HG02642 (cell line): ENCODE results near the gene AMOT.

Experiments used
- ATAC-seq: cut with Tn5 transposase; IDR thresholded peaks from one replicate; pipeline ENCODE4 v1.9.1; 2021; ENCODE audit warnings: mild to moderate bottlenecking; ENCODE audit not compliant: unreplicated experiment, poor library complexity

The AMOT gene

DNA sequence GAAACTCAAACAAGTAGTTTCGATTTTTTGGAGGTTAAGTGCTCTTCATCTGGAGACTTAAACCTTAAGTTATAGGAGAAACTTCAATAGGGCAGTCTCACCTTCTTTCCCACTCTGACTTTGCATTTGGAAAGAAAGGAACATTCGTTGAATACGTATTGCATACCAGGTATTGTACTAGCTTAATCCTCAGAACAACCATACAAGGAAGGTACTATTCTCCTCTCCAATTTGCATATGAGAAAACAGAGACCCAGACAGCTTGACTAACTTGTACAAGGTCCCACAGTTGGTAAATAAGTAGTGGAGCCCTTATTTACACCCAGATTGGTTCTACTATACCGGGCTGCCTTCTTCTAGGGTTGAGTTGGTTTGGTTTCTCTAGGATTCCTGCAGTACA is 32.6 kb downstream of the AMOT start:
- ATAC-seq = no peak

DNA sequence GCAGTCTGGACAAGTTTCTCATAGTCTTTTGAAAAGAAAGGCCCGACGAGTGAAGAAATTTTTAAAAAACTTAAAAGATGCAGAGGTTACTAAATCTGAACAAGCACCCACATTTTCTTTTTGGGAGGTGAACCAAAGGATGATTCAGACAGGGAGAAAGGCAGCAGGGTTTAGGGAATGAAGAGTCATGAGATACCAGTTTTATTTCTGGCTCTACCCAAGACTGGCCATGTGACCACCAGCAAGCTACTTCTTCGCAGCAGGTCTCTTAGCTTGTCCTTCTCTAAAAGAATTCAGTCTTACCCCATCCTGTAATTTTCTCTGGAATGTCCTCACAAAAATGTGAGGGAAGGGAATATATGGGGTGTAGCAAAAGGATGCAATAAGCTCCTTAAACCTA is 37.6 kb downstream of the AMOT start:
- ATAC-seq = no peak

DNA sequence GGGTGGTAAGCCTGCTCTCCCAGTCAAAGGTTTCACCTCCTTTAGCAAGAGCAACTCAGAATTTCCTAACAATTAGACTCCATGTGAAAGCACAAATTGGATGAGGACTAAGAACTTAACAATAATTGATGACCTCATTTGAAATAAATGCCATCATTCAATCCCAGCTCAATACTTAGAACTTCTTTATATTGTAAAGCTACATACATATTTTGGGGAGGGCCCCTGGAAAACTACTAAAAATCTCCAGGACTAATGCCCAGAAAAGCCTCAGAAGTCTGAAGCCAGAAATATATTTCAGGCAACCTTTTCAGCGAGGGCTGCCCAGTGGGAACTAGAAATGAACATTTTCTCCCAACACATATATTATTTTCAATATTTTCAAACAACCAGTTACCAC is 38.1 kb downstream of the AMOT start:
- no peak for ATAC-seq

DNA sequence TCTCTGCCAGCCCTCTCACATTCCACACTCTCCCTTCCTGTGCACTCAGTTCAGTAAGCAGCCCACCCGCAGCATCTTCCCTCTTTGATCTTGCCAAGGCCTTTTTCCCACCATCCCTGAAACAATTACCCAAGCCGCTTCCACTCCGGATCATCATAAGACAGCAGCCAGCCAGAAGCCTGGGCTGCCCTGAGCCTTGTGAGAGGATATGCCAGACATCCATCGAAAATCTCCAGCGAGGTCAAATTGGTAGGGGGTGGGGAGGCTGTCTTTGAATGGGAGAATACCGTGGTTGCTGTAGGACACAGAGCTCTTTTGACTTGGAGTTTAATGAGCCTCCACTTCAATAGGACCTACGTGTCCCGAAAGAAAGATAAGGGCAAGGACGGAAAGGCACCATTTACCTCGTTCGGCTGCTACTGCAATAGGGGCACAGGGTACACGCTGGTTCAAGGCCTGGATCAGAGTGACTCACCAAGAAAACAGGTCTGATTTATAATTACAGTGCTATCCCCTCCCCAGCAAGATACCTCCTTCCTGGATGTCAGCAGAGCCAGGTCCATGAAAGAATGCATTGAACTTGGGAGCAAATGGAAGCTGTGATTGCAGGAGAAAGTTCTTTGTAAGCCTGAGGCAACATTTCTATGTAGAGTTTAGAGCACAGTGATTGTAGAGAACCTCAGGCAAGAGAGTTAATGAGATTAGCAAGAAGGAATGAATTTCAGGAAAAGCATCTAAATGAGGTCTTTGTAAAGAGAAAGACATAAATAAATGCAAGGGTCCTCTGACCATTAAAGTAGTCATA is 39.5 kb downstream of the AMOT start:
- no peak for ATAC-seq

DNA sequence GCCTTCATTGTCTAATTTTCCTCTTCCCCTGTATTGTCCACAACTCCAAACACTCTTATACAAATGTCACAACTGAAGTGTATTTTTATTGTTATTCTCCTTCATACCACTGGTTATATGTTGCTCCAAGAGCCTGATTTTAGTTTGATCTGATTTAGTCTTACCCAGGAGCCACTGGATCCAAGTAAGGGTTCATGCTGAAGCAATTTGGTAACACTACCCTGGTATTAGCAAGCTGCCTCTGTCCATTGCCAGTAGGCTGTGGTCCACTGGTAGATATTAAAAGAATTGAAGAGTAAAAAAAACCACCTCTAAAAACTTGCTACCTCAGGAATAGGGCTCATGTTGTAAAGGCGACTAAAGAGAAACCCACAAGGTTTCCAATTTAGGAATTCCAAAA is 41.2 kb downstream of the AMOT start:
- no peak for ATAC-seq

DNA sequence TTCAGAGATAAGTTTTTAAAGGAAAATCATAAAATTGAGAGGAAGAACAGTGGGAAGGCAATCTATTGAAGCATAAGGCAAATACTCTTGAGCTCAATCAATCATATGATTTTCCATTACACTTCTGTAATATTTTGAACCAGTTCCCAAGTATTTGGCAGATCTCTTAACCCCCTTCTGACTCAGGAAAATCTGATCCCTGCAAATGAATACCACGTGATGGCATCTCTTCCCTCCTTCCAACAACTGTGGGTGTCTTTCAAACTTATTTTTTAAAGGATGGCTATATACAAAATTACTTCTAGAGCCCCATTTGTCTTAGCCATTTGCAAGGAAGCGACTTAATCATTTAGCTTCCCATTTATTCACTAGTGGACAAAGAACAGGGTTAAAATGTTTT is 41.9 kb downstream of the AMOT start:
- ATAC-seq = no peak

DNA sequence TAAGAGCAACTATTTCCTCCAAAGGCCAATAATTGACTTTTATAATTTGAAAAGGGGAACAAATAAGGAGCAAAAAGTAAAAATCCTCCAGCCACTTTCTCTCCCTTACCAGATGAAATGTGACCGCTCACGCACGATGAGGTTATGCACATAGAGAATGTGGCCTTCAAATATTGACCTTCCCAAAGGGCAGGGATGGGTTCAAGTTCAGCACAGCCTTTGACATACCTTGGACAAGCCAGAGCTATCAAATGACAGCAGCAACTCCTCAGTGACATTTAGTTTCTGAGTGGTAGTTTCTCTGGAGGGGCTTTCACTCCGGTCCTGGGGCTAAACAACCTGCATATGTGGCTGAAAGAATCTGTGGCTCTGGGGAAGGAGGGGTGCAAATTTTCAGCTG is 50.7 kb downstream of the AMOT start:
- ATAC-seq = no peak

DNA sequence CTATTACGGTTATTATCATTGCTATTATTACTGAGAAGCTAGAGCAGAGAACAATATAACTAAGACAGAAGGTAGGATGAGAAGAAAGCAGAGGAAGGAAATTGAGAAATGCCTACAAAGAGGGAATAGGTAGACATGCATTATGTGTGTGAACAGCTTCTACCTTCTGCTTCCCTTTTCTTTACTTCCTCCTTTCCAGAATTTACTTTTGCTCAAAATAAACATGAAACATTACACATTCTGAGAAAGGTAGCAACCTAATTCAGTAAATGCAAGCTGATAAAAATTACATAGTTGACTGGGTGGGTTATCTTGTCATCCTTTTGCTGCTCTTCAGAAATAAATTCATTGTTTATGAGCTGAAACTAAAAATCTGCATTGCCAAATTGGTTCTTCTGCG is 54.6 kb downstream of the AMOT start:
- no peak for ATAC-seq

DNA sequence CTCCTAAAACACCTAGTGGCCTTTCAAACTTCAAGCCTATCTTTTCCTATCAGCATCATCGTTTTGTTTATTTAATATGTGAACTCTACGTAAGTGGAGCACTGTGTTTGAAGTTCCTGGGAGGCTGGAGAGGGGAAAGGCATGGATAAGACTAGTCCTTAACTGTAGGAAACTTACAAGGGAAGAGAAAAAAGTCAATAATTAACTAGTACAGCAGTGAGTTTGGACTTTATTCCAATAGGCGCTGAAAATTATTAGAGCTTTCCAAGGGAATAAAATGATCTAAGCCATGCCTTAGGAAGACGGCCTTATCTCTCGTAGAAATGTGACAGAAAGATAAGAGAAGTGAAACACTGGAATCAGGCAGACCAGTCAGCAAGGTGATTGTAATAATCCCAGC is 55.3 kb downstream of the AMOT start:
- no peak for ATAC-seq

DNA sequence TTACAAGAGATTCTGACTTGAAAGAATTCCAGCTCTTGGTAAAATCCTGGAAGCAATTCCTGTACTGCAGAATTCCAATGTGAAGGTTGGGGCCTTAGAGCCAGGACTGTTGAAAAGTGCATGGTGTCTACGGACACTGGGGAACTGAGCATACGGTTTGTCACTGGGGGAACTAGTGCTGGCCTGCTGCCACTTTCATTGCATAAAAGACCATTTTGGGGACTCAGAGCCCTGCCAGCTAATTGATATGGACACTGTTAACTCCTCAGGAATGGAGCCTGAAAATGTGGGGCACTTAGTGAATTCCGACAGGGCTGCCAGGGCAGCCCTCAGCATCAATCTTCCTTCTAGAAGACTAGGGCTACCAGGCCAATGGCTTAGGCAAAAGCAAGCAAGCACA is 55.9 kb downstream of the AMOT start:
- ATAC-seq = no peak

DNA sequence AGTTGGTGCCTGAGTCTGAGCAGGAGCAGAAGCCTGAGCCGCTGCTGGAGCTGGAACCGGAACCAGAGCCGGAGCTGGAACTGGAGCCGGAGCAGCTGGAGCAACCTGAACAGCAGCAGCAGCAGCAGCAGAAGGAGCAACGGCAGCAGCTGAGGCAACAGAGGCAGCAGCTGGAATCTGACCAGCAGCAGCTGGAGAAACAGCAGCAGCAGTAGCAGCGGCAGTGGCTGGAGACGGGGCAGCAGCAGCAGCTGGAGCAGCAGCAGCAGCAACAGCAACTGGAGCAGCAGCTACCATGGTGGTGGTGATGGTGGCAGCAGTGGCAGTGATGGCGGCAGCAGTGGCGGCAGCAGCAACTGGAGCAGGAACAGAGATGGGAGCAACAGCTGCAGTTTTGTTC is 61.5 kb downstream of the AMOT start:
- no peak for ATAC-seq

DNA sequence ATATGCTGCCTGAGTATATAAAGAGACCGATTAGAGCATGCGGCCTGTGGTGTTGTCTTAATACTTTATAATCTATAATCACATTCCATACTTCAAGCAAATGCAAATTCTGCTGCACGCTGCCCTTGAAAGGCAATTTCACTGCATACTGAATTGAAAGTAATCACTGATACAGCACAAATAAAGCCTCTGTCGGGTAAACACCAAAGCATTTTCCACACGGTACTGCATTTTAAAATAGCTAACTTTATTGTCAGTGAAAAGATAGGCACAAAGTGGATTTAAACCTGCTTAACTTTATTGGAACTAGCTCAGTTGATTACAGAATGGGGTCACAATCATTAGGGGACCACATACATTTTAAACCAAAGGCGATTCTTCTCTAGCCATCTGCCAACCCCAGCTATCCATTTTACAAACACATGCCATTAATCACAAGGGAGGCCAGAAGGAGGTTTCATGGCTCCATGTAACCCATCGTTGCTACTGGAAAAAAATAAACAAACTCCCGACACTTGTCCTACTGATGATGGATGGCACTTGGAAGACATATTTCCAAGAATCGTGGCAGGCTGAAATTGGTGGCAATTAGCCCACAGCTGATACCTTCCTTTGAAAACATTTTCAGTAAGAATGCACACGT is 65.9 kb downstream of the AMOT start:
- no peak for ATAC-seq

DNA sequence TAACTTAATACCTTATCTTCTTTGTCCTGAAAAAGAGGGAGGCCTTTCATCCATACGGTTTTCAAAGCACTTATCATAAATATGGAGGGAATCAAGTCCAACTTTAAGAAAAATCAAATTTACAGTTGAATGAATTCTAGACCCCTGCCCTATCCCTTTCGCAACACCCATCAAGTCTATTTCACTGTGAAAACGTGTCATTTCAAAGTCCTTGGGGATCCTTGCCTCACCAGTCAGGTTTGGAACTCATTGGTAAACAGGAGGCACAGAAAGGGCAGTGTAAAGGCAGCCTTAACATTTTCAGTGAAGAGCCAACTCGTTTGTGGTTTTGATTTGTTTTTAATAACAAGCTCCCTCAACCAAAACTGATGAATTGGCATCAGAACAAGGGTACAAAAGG is 66.5 kb downstream of the AMOT start:
- ATAC-seq = no peak

DNA sequence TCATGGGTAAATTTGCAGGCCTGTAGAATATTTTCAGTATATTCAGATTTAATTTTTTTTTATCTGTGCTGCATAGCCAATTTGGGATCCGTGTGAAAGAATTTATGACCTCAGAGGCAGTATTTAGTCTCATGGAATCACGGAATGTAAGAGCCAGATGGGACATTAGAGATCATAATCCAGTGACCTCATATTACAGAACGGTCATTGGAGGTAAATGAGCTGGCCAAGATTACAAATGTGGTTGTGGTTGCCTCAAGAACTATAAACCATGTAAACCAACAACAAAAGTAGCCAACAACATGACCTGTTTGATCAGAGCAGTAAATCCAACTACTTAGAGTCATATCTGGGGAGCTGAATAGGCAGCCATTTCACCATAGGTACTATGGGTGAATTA is 71.6 kb downstream of the AMOT start:
- no peak for ATAC-seq

DNA sequence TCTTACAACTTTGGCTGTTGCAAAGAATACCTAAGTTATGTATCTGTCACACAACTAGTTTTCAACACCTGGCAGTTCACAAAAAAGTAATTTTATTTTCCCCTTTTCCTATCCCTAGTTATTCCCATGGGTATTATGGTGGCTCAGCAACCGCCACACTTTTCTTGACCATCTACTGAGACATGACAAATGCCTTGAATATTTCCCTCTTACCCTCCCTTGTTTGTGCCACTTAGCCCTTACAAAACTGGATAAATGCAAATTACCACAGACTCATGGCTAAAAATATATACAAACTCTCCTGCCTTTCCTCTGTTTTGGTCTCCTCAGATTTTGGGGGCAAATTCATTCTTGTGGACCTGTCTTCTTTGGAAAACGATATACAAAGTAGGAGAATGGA is 72.1 kb downstream of the AMOT start:
- no peak for ATAC-seq

DNA sequence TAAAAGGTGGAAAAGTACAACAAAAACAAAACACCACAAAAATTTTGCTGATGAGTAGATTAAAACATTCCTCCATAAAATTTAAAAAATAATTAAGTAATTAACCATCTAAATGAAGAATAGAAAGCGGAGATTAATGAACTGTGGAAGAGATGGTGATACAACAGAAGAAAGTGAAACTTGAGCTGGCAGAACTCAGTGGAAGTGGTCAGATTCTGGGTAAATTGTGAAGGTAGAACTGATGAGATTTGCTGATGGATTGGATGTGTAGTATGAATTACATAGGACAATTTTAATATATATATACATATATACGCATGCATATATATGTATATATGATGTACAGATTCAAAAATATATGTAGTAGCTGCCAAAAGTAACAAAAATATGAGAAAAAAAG is 73.9 kb downstream of the AMOT start:
- no peak for ATAC-seq

DNA sequence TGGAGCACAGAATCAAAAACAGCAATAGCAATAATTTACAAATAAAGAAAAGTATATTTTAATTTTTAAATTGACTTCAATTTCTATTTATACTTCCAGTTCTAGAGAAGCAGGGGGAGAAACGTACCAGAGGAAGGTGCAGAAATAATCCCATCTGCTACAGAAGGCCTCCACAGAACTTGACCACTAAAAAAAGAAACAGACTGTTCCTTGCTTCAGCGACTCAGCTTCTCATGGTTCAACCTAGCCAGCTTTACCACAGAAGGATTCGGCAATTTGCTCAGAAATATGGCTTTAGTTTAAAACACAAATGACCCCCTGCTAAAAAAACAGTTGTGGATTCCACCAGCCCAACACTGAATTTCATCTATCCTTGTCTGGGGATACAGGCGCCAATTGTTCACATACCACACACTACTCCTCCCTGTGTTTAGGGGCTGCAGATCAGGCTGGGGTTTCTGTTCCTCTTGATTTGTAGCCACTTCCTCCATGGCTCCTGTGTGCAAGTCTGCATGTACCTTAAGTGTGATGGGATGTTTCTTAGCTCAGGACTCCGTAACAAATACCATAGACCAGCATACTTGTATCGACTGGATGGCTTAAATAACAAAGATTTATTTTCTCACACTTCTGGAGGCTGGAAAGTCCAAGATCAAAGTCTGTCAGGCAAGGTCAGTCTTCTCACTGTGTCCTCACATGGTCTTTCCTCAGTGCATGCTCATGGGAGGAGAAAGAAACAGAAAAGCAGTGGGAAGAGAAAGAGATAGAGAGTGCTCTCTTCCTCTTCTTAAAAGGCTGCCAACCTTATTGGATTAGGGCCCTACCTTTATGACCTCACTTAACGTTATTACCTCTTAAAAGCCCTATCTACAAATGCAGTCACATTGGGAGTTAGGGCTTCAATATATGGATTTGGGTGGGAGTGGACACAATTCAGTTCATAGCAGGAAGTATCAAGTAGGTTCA is 79.1 kb downstream of the AMOT start:
- ATAC-seq = peak; percentile 89

DNA sequence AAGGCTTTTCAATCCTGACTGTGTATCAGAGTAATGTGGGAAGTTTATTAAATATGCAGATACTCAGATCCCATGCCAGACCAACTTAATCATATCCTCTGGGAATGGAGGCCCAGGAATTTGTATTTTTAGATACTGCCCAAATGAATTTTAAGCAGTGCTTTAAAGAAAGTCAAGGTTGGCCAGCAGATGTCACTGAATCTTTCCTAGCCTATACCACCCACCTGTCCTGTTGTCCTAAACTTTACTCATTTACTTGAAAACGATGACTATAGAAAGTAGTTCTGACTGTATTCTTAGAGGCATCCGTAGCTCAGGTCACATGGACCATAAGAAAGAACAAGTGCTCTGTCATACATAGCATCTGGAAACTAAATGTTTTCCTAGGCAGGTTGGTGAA is 79.9 kb downstream of the AMOT start:
- ATAC-seq = peak; percentile 54

DNA sequence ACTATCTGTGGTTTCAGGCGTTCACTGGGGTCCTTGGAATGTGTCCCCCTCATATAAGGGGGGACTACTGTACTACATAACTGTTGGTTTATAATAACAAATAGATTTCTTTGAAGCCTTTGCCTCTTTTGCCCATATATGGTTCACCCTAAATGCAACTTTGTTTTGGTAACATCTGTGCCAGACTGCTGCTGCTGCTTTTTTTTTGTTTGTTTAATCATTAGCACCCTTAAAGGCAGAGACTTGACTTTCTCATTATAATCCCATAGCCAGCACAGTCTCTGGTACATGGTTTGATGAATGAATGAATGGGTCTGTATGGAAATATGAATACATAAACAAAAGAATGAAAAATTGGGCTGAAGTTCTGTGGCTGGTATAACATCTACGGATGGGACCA is 80.7 kb downstream of the AMOT start:
- ATAC-seq = no peak

DNA sequence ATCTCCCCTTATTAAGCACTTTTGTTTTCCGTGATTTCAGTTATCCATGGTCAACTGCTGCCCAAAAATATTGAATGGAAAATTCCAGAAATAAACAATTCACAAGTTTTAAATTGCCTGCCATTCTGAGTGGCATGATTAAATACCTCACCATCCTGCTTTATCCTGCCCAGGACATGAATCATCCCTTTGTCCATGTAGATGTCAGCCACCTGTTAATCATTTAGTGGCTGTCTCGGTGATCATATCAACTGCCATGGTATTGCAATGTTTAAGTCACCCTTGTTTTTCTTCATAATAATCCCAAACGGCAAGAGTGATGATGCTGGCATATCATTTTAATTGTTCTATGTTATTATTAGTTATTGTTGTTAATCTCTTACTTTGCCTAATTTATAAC is 81.1 kb downstream of the AMOT start:
- no peak for ATAC-seq

DNA sequence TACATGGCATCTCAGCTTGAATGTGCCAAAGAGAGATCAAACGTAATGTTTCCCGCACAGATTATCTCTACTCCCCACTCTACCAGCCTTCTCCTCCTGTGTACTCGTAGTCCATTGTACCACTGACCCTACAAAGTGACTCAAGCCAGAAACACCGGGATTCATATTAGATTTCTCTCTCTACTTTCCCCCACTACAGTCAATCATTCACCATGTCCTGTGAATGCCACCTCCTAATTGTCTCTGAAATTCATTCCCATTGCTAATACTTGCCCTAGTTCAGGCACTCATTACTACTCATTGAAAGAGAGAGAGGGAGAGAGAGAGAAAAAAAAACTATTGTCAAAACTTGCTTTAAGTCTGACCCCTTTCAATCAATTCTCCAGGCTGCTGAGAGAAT is 82.7 kb downstream of the AMOT start:
- ATAC-seq = no peak
